Measurements from ENCODE around the gene HDAC7. TPM values are rescaled to one million over a fixed set of nuclear protein-coding genes. Genes with fewer than 3 reads are reported as not detected.

HDAC7 gene
- polyA plus RNA-seq, 4 donors: 76.1 to 96.1 (median 81.7) TPM

DNA sequence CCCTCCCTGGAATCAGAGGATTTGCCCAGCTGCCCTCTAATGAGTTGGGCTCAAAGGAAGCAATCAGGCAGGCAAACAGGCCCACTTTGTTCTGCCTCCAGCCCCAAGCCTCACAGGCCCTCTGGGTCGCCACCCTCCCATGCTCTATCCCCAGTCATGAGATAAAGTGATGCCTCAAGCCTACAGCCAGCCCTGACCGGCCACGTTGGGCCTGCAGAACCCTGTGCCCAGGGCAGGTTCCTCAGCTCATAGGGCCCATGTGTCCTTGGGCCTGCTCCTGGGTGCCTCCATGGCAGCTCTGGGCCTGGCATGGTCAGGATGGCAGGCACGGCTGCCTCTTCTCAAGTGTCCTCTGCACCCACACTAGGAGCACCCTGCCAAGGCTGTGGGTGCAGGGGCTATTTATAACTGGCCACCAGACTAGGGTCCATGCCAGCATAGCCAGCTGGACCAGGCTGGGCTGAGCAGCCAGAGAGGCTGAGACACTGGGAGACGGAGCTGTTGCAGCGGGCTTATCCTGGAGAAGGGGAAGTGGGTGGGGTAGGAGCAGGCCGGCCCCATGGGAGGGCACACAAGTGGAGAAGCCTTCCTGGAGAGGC is 20.2 kb downstream of the HDAC7 start:
- no peak for DNase-seq (ENCODE audit: low read depth in 4 of 4, low spot score in 3 of 4)

DNA sequence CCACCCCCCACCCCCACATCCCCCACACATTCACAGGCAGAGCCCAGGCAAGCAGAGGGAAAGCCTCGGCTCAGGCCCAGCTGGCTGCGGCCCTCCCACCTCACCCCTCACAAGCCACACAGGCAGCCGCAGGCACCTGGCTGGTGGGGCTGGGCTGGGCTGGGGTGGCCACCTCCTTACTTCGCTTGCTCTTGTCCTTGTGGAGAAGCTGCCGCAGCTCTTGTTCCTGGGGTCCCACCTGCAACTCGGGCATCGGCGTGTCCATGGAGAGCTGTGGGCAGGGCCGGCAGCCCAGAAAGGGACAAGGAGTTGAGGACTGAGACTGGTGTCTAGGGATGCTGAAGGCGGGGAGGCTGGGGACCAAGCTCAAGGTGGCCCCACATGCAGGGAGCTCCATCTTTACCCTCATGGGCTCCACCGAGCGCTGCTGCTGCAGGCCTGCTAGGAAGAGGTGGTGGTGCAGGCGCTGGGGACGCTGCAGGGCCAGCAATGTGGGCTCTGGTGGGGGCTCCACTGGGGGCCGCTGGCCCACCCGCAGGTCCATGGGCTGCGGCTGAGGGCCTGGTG is 21.2 kb downstream of the HDAC7 start:
- no peak for DNase-seq (ENCODE audit: low read depth in 4 of 4, low spot score in 3 of 4)

- no peak for DNase-seq (ENCODE audit: low read depth in 4 of 4, low spot score in 3 of 4)
These were observed 22.3 kb downstream of the HDAC7 start for GRCh38 chr12:47797441-47797840.

DNA sequence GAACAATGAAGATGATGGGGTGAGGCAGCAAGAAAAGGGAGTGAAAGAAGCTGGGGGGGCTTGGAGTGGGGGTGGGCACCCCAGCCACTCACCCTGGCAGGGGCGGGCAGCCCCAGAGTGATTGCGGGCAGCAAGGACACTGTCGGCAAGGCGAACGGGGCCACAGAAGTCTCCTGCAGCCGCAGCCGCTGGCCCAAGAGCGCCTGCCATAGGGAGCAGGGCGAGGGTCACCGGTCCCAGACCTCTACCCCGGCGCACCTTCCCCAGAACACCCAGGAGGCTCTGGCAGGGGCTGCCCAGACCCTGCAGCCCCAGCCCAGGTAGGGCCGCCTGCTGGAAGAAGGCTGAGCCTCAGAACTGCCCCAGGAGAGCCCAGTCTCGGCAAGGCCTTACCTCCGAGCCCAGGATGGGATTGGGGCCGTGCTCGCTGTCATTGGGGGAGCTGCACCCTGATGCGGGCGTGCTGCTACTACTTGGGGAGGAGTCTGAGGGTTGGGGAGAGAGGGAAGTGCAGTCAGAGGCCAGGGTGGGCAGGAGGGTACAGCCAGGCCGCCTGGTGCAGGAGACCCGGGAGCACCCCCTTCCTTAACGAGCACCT is 23.8 kb downstream of the HDAC7 start:
- no peak for DNase-seq (ENCODE audit: low read depth in 4 of 4, low spot score in 3 of 4)

- DNase-seq (ENCODE audit: low read depth in 4 of 4, low spot score in 3 of 4): no peak
These were observed 24.4 kb downstream of the HDAC7 start for GRCh38 chr12:47795121-47795813.

GRCh38 chr12:47794679-47795078 is 25.0 kb downstream of the HDAC7 start:
- DNase-seq (ENCODE audit: low read depth in 4 of 4, low spot score in 3 of 4): no peak

- no peak for DNase-seq (ENCODE audit: low read depth in 4 of 4, low spot score in 3 of 4)
These were observed 26.6 kb downstream of the HDAC7 start for GRCh38 chr12:47793015-47793681.

GRCh38 chr12:47791874-47792273 is 27.8 kb downstream of the HDAC7 start:
- no peak for DNase-seq (ENCODE audit: low read depth in 4 of 4, low spot score in 3 of 4)

GRCh38 chr12:47791351-47791746 is 28.4 kb downstream of the HDAC7 start:
- no peak for DNase-seq (ENCODE audit: low read depth in 4 of 4, low spot score in 3 of 4)

DNA sequence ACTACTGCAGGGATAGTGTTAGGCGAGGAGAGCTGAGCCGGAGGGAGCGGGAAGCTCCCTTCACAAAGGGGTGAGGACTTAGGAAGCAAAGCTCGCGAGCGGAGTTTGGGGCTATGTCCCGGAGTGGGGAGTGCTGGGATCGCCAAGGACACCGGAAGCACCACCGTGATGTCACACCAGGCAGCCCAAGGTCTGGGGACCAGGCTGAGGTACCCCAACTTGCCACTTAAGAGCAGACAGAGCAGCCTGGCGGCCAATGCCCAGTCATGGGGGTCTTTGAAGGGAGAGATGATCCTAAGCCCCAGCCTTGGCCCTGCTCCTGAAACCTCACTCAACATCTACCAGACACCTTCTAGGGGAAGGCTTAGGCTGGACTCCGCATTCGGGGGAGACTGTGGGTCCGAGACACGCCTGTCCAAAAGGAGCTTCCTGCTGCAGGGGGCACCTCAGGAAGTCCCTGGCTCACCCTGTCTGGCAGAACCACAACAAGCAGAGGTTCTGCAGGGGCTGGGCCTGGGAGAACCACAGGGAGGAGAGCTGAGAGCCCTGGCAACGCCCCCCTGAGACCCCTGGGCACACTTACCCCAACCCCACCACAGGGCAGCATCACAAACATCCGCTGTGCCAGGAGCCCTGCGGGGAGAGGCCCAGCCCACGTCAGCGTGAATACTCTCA is 28.9 kb downstream of the HDAC7 start:
- DNase-seq (ENCODE audit: low read depth in 4 of 4, low spot score in 3 of 4): no peak

DNA sequence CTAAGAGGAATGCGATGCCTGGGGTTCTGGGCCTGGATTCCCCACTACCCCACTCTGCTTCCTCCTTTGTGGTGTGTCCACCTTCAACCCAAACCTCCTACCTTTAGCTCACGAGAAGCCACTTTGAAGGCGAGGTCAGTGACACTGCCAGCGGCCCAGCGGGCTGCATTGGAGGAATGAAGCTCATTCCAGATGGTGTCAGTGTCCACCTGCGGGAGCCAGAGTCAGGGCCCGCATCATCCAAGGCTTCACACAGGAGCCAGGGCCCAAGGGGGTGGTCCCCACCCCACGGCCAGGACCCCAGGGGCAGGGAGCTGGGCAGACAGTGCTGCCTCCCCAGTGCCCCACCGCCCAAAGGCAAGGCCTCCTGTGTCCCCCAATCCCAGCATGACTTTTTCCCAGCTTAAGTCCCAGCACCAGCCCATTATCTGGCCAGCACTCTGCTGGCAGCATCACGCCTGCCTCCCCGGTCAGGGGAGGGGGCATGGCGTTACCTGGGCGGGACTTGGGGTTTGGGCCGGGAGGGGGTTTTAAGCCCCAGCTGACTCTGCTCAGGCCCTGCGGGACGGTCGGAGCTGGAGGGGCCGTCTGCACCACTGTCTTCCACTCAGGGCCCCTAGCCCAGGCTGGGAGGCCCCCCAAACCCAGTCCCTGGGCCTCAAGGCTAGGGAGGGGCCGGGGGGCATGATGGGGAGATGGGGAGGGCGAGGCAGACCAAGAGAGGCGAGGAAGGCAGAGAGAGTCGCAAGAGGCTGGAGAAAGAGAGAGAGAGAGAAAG is 29.8 kb downstream of the HDAC7 start:
- no peak for DNase-seq (ENCODE audit: low read depth in 4 of 4, low spot score in 3 of 4)

- DNase-seq (ENCODE audit: low read depth in 4 of 4, low spot score in 3 of 4): no peak
These were observed 30.6 kb downstream of the HDAC7 start for GRCh38 chr12:47789141-47789540.

GRCh38 chr12:47787596-47788319 is 31.9 kb downstream of the HDAC7 start:
- DNase-seq (ENCODE audit: low read depth in 4 of 4, low spot score in 3 of 4): no peak

GRCh38 chr12:47786662-47787280 is 32.9 kb downstream of the HDAC7 start:
- DNase-seq (ENCODE audit: low read depth in 4 of 4, low spot score in 3 of 4): no peak

DNA sequence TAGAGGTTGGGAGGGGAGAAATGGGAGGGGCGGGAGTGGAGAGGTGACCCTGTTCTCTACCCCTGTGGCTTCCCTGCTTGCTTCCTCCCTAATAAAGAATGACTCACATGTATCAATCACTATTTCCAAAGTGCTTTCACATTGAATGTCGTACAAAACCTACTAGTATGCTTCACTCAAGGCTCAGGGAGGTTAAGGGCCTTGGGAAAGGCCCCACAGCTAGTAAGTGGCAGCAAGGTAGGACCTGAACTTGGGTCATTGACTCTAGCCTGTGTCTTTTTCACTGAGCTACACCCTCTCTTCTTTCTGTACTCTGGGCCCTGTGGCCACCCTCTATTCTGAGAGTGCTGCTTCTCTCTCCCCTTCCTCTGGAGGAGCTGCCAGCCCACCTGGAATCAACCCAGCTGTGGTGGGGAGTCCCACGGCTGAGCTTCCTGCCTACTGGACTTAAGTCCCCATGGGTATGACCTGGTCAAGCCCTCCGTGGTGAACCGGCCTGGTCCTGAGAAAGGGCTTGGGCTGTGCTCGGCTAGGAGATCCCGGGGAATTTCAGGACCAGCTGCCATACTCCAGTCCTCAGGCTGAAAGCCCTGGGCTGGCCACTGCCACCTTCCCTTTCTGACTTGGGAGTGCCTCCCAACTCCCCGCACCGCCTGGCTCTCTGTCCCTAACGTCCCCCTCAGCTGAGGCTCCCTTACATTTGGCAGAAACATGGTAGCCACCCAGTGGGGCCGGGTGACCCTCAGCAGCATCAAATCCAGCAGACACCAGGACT is 33.6 kb downstream of the HDAC7 start:
- no peak for DNase-seq (ENCODE audit: low read depth in 4 of 4, low spot score in 3 of 4)

DNA sequence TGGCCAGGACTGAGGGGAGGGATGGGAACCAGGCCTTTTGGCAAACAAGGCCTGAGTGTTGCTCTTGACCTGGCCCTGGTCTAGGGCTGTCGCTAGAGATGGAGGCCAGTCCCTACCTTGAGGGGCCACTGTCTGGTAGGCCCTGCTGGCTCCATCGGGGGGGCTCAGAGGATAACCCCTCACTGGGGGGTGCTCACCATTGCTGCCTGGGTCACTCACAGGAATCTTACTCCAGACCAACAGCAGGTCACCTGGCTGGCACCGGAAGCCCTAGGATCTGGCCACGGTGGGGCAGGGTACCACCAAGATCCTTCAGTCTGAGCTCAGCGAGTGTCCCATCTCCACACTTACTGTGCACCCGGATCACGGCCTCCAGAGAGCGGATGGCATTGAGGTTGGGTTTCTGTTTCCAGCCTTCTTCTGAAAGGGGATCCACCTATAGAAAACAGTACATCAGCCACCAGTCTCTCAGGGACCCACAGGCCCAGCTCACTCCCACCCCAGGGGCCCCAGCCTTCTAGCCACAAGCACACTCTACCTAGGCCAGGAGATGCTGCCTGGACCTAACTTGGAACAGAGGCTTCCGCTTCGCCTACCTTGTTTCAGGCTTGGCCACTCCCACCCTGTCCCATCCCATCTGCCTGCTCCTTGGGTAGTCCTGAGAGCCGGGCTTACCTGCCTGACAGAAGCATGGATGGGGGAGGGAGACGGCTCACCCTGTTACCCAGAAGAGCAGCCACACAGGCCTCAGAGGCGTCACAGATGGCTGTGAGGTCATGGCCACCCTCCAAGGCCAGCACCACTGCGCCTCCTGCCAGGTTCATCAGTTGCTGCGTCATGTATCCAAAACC is 34.4 kb downstream of the HDAC7 start:
- DNase-seq (ENCODE audit: low read depth in 4 of 4, low spot score in 3 of 4): no peak
